ENCODE measurements around the gene ANO4. TPM values are rescaled to one million over a fixed set of nuclear protein-coding genes. Genes with fewer than 3 reads are reported as not detected.
"Not testable (repeated sequence)": the region's sequence is repeated elsewhere in the genome, so short reads cannot be mapped to it uniquely, and the experiment has no call there.

The ANO4 gene
- total RNA-seq, 2 donors from 2014 or later, result 7.2 to 8.5 TPM

DNA sequence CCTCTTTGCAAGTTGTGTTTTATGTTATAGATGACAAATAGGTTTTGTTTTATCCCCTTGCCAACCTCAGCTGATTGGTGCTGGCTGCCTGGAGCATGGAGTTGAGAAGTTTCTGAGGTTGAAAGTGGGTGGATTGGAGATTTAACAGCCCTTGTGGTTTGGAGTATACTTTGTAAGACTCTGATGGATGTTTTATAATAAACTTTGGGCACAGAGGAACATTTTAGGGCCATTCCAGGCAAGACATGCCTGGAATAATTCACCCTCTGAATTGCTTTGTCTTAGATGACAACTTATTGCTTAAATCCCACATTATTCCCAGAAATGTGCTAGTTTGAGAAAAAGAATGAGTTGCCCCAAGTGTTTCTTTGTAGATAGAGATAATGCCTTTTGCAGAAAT is 256.6 kb downstream of the ANO4 start:
- intact Hi-C loops (cut with DNase I), result no loop called here
- H3K27me3 ChIP-seq (replicated peaks; ENCODE audit: insufficient read depth), result no peaks in the 10 kb centered on the region
- H3K27ac ChIP-seq, result peak overlapping the region in 1 of 2 donors; percentile 42
- no peaks in the 10 kb centered on the region for H3K36me3 ChIP-seq
- H3K9me3 ChIP-seq, result no peaks in the 10 kb centered on the region
- no peak for TF ChIP-seq POLR2AphosphoS5 (IDR thresholded peaks at IDR 0.05)
- TF ChIP-seq POLR2A (IDR thresholded peaks at IDR 0.05), result no peak
- no peak for TF ChIP-seq CTCF (IDR thresholded peaks at IDR 0.05)
- DNase-seq (ENCODE audit: low spot score), result no peak
- no peak overlapping the region for H3K4me3 ChIP-seq
- H3K4me1 ChIP-seq (replicated peaks), result no peaks in the 10 kb centered on the region

- Histone ChIP-seq H3K4me3 (no peak overlapping the region), H3K36me3 (no peaks in the 10 kb centered on the region), H3K4me1 (replicated peaks) (no peaks in the 10 kb centered on the region), H3K9me3 (no peaks in the 10 kb centered on the region), H3K27ac (peak overlapping the region in 1 of 2 donors; percentile 42), H3K27me3 (replicated peaks; ENCODE audit: insufficient read depth) (no peaks in the 10 kb centered on the region)
- intact Hi-C loops (cut with DNase I), result no loop called here
- WGBS, result 10% methylated on average over 8 of the region's 8 CpGs
- TF ChIP-seq POLR2A (IDR thresholded peaks at IDR 0.05) (no peak), POLR2AphosphoS5 (IDR thresholded peaks at IDR 0.05) (peak; percentile 7), CTCF (IDR thresholded peaks at IDR 0.05) (no peak)
- DNase-seq (ENCODE audit: low spot score), result no peak
Observed at GRCh38 chr12:101051901-101052550, 257.4 kb downstream of the ANO4 start.

GRCh38 chr12:101053203-101053602 is 258.6 kb downstream of the ANO4 start:
- Histone ChIP-seq H3K4me3 (no peak overlapping the region), H3K27ac (no peak overlapping the region), H3K27me3 (replicated peaks; ENCODE audit: insufficient read depth) (no peaks in the 10 kb centered on the region), H3K4me1 (replicated peaks) (no peaks in the 10 kb centered on the region), H3K9me3 (no peaks in the 10 kb centered on the region), H3K36me3 (no peaks in the 10 kb centered on the region)
- intact Hi-C loops (cut with DNase I), result no loop called here
- no peak for DNase-seq (ENCODE audit: low spot score)
- TF ChIP-seq POLR2AphosphoS5 (IDR thresholded peaks at IDR 0.05) (no peak), POLR2A (IDR thresholded peaks at IDR 0.05) (no peak), CTCF (IDR thresholded peaks at IDR 0.05) (no peak)

DNA sequence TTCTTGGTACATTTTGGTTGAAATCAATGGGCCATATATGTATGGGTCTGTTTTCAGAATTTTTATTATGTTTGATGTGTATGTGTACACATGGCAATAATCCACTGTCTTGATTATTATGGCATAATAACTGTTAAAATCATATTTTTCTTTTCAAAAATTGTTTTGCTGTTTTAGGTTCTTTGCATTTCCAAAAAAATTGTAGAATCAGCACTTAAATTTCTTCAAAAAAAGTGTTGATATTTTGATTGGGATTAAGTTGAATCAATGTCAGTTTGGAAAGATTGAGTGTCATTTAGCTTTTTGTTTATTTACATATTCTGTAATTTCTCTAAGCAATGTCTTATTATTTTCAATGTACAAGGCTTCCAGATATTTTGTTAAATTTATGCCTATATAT is 261.4 kb downstream of the ANO4 start:
- intact Hi-C loops (cut with DNase I), result no loop called here
- H3K36me3 ChIP-seq, result no peaks in the 10 kb centered on the region
- no peaks in the 10 kb centered on the region for H3K9me3 ChIP-seq
- H3K27me3 ChIP-seq (replicated peaks; ENCODE audit: insufficient read depth), result no peaks in the 10 kb centered on the region
- H3K27ac ChIP-seq, result no peak overlapping the region
- TF ChIP-seq POLR2A (IDR thresholded peaks at IDR 0.05), result no peak
- TF ChIP-seq CTCF (IDR thresholded peaks at IDR 0.05), result no peak
- TF ChIP-seq POLR2AphosphoS5 (IDR thresholded peaks at IDR 0.05), result no peak
- H3K4me3 ChIP-seq, result no peak overlapping the region
- no peak for DNase-seq (ENCODE audit: low spot score)
- H3K4me1 ChIP-seq (replicated peaks), result no peaks in the 10 kb centered on the region

DNA sequence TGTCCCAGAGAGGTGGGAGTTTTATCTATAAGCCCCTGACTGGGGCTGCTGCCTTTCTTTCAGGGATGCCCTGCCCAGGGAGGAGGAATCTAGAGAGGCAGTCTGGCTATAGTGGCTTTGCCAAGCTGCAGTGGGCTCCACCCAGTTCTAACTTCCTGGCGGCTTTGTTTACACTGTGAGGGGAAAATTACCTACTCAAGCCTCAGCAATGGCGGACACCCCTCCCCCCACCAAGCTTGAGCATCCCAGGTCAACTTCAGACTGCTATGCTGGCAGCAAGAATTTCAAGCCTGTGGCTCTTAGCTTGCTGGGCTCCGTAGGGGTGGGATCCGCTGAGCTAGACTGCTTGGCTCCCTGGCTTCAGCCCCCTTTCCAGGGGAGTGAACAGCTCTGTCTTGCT is 267.9 kb downstream of the ANO4 start:
- intact Hi-C loops (cut with DNase I); H3K27ac ChIP-seq; H3K4me1 ChIP-seq (replicated peaks); H3K4me3 ChIP-seq; H3K36me3 ChIP-seq; DNase-seq (ENCODE audit: low spot score); H3K27me3 ChIP-seq (replicated peaks; ENCODE audit: insufficient read depth); H3K9me3 ChIP-seq: not testable (repeated sequence)
- WGBS, result 64% methylated on average over 4 of the region's 4 CpGs

Data from prostate gland (tissue), 2 donors.